HG02970 (cell line): ENCODE measurements around the gene RTP2.

Experiments used
- ATAC-seq: cut with Tn5 transposase; IDR thresholded peaks from one replicate; pipeline ENCODE4 v1.9.1; 2021; ENCODE audit warnings: mild to moderate bottlenecking, moderate library complexity, moderate number of reproducible peaks; ENCODE audit not compliant: unreplicated experiment, low FRiP score

The RTP2 gene

DNA sequence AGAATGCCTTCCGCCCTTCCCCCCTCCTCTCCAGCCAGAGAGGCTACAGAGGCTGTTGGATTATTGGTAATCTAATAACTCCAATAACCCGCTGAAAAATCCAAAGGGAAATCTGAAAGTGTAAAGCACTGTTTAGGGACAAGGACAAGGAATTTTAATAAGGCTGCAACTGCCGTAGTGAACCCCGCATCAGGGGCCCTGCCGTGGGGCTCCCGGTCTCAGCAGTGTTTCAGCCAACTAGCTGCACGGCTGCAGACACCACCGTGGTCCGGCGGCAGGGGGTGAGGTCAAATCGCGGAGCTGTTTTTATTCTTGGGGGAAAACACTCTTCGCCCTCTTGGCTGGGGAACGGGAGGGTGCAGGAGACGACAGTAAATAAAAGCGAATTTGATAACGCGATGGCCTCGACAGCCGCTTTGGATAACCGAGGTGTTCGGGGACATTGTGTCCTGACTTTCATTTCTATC, 36.8 kb upstream of the RTP2 start:
- ATAC-seq = no peak

DNA sequence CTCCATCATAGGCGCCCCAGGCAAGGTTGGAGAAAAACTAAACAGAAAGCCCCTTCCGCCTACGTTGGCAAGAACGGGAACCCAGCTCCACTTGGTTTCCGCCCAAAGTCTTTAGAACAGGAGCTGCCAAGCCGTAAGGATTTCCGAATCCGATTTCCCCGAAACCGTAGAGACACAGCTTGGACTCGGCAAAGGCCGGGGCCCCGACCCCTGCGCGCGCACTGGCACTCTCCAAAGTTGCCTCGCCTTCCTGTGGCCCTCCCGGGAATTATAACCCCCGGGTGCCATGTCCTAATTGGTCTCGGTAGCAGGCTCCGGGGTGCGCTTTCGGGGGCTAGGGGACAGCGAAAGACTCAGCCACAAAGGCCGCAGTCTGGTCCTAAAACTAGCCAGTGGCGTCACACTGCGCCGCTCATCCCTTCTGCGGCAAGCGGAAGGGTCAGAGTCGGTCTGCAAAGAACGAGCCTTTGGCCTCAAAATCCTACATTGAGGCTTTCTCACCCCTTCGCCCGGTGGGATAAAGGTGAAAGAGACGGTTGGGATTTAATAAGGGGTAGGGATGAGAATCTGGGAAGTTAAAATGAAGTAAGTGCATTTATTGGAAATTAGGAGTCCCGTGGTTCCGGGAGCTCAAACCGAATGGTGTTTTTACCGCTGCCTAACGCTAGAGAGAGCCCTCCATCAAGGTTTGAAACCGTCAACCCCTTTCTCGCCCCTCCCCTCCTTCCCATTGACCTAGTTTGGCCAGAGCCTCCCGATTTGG, 36.2 kb upstream of the RTP2 start:
- ATAC-seq = no peak

DNA sequence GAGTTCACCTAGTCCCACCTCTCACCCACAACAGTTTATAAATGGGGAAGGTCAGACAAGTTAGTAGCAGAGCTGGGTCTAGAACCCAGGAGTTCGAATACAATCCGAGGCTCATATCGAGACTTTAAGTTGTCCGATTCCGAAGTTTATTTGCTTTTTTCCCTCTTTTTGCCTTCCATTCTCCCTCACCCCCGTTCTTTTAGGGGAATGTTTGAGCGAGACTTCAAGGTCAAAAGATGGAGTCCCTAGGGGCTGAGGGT, 35.6 kb upstream of the RTP2 start:
- no peak for ATAC-seq

DNA sequence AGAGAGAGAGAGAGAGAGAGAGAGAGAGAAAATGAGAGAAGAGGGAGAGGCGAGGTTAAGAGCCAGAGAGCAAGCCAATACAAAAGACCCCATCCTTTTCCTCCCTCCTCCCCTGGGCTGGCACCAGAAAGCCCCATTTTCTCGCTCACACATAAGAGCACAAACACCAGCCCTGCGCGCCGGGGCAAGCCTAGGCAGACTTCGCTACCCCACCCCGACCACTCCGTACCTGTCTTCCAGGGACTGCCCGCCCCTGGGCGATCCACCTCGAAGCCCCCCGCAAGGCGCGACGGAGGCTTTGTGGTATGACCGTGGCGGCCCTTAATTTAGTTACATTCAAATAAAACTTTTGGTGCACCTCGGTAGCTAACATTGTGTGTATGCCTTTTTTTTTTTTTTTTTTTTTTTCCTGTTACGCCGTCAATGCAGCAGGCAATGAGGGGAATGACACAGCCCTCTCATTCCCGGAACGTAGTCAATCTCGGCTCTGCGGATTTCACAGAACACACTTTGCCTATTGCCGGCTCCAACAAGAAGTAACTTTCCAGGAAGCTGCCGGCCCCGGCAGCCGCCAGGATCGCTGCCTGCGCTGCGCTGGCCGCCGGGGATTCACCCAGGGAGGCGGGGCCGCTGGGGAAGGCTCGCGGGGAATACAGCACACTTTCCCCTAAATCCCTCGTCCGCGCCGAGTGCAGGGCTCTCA, 35.2 kb upstream of the RTP2 start:
- ATAC-seq = no peak

DNA sequence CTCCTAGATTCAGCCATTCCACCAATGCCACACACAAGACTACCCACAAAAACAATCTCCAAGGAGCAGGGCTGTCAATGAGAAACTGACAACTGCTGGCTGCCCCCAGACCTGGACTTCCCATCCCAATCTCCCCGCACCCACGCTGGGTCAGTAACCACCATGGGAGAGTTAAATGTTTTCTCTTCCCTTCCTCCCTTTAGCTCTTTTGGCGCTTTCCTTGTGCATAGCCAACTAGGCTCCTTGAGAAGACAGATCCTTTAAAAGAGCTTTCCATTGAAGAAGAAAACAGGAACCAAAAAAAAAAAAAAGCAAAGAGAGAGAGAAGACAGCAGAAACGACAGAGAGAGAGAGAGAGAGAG, 34.6 kb upstream of the RTP2 start:
- ATAC-seq = no peak

DNA sequence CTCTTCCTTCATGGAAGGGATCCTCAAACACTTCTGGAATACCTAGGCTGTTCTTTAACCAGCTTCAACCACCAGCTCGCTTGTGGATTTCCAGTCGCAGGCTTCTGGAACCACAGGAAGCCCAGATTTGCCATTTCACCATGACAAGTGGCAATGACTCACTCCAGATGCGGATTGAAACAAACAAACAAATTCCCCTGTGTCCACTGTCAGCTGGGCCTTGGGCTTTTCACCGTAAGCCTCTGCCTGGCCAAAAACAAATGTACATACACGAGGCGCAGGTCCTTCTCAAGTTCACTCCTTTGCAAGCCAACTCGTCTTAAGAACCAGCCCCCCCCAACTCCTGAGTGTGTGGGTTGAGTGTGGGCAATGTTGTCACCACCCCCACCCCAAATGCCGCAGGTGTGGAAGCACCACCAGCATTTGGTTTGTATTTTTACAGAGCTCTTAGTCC, 34.1 kb upstream of the RTP2 start:
- ATAC-seq = no peak

DNA sequence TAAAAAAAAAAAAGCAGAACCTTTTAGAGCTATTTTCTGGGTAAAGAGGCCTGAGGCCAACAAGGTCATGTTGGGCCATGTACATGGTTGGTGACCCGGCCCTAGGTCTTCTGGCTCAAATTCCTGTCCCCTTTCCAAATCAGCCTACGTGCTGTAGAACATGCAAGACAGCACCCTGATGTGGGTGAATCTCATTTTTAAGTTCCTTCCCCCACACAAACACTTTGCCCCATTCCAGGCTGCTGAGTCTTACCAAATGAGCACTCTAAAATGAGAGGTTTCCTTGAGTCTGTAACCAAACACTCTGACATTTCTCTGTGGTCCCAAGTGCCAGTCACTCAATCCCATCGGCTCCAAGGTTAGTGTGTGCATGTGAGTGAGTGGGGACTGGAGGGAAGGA, 33.5 kb upstream of the RTP2 start:
- ATAC-seq = no peak

DNA sequence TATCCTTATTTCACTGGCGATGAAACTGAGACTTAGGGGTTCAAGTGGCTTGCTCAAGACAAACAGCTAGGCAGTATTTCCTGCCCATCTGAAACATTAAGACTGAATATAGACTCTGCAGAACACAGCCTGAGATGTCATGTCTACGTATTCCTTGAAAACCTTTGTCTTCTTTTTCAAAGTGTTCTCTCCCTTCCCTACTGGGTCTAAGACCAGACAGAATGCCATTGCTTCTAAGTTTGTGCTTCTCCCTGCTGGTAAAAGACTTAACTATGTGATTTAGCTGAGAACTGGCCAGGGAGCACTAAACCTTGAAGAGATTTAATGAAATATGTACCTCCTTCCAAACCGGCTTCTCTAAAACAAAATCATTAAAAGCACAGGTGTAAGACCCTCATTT, 33.0 kb upstream of the RTP2 start:
- ATAC-seq = no peak

DNA sequence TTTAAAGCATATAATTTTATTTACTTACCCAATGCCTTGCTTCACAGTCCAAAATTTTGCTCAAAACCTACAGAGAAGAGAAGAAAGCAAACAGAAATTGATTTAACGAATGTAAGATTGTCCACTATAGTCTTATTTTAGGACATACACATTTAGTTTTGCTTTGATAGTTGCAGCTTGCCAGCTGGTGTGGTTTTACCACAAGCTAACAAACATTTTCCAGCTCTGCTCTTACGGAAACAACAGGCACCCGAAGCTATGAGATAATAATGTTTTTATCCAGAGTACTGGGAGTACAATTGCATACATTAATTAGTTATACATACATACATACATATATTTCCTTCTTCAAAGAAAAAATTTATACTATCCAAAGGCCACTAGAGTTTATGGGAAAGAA, 32.5 kb upstream of the RTP2 start:
- ATAC-seq = no peak

DNA sequence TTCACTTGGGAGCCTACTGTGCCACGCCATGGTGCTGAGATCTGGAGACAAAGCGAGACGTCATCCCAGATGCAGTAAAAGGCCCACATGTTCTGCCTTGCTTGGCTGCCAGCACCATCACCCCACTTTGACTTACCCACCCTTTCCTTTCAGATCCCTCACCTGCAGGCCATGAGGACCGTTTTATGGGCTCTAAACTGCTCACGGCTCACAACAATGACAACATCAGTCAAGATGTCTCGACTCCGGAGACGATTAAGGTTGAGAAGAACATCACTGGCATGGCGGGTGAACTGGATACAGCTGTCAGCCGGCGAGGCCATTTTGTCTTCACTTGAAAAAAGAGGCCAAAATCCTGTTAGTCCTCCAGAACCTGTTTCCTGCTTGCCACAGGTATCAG, 31.0 kb upstream of the RTP2 start:
- ATAC-seq = no peak

DNA sequence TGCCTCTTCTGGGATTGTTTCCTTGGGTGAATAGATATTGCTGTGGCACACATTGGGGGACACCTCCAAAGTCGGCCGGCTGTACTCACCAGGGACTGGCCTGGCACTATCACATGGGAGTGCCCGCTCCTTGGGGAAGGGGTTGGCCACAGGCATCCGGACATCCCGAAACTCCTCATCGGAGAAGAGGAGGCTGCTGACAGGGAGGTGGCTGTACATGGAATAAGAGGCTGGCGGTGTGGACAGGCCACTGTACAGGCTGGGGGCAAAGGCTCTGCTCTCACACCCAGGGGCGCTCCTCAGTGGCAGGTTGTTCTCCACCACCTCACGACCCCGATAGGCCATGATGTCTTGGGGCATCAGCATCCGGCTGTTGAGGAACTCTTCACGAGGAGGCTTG, 27.2 kb upstream of the RTP2 start:
- ATAC-seq = no peak

DNA sequence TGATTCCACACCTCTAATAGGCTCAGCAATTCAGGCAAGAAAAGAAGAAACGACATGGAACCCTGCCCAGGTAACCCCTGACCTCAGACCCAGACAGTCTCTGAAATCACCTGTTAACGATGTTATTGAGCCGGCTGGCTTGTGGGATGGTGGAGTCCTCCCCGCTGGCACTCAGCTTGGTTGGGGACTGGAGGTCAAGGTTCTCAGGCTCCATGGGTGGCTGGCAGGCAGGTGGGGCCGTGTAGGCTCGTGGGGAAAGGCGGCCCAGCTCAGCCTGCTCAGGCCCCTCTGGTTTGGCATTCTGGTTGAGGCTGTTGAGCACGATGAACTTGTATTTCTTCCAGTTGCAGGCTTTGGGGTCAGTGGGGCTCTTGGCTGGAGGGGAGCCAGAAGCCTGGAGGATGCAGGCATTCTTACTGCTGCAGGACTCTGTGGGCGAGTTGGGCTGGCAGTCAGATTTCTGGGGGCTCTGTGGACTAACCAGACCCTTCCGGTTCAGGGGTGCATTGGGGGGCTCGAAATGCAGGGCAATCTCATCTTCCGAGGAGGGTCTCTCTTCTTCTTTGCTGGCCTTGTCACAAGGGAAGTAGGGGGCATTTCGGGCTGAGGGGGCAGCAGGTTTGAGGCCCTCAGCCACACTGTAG, 26.7 kb upstream of the RTP2 start:
- ATAC-seq = no peak

DNA sequence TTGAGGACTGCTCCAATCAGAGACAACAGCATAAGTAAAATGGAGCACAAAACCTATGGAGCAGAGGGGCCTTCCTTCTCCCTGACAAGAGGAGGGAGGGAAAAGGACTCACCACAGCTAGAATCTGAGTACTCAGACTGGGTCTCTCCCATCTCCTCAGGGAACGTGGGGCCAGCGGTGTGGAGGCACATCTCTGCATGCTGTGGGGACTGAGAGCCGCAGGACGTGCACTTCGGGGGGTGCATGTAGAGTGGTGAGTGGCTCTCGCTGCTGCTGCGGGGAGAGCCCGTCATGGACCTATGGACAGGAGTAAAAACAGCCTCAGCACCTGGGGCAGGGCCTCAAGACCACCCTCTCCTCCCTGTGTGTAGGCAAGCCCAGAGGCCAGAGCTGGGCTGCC, 25.9 kb upstream of the RTP2 start:
- ATAC-seq = no peak

DNA sequence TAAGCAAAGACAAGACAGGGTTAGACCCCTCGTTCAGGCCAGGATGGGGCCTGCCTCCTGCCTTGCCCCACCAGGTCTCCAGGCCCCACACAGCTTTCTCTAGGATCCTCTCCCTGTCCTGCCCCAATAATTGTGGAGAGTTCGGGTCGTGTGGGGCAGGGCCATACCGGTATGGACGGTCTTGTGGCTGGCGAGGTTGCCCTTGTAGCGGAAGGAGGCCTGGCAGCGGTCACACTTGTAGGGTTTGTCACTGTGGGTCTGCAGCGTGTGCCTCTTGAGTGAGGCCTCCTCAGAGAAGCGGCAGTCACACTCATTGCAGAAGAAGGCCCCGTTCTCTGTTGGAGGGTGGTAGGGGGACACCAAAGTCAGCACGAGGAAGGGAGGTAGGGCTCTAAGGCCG, 24.2 kb upstream of the RTP2 start:
- ATAC-seq = no peak

DNA sequence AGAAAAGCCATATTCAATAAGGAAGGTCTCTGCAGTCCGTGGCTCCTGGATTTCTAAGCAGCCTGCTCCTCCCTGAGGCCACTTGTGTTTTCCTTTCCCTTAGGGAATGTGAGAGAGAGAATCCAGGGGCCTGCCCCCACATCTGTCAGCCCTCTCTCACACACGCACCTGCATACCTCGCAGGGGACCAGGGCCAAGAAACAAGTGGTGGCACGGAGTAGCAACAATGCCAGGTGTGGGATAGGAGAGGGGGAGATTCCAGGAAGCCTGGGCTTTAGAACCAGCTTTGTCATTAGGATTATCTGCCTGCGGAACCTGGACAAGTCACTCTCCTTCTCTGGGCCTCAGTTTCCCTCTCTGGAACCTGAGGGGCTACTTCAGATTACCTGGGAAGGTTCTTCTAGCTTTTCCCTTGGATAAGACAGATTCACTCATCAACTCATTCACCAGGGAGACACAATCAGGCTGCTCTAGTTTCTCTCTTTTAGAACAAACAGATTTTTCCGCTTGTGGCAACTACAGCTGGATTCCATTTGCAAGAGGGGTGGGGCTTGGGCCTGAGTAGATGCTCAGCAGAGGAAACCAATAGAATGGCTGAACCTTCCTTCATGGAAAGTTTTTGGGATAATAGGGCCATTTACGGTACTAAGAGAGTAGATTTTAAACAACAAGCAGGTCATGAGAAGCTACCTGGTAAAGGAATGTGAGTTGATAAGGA, 23.5 kb upstream of the RTP2 start:
- ATAC-seq = no peak

DNA sequence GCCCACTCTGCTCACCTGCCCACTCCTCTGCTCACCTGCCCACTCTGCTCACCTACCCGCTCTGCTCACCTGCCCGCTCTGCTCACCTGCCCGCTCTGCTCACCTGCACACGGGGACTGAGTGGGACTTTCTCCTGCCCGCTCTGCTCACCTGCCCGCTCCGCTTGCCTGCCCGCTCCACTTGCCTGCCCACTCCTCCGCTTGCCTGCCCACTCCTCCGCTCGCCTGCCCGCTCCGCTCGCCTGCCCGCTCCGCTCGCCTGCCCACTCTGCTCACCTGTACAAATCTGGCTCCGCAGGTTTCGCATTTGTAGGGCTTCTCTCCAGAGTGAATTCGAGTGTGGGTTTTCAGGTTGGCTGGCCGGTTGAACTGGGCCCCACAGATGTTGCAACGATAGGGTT, 22.9 kb upstream of the RTP2 start:
- no peak for ATAC-seq

DNA sequence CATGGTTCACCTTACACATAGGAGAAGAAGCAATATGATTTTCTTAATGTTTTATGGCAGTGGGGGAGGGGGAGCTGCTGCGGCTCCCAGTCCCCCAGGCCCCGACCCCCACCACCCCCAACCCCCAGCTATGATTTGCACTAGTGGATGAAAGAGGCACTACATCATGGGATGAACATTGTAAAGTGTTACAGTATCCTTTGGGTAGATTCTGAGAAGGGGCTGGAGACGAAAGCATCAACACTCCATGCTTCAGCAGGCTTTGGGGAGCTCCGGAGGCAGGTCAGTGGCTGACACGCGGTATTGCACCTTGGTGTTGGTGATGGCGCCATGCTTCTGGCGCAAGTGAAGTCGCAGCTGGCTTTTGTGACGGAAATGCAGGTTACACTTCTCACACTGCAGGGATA, 19.9 kb upstream of the RTP2 start:
- no peak for ATAC-seq

DNA sequence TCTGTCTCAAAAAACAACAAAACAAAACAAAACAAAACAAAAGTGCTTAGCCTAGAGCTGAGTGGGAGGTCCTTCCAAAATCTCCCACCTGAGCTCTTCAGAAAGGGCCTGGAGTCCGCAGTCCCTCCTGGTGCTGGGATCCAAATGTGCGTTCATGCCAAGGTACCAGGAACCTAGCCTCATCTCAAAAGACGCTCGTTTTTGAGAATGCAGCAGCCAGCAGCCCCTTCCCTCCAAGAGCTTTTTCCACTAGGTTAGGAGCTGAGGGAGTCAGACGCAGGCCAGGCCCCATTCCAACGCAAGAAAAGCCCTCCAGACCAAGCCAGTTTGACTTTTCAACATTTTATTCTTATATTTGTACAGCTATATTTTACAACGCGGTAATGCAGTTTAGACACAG, 18.7 kb upstream of the RTP2 start:
- ATAC-seq = no peak

DNA sequence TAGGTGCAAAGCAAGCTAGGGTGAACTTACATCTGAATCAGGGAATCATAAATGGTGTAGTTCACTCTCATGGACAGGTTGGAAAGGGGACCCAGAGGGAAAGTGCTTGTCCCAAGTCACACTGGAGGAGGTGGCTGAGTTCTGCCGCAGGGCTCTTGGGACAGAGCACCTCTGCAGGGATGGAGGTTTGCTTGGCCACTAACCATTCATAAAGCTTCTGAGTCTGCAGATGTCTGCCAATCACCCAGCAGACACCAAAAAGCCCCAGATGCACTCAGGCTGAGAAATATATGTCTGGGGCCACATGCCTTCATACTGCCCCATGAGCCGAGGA, 17.9 kb upstream of the RTP2 start:
- ATAC-seq = no peak

DNA sequence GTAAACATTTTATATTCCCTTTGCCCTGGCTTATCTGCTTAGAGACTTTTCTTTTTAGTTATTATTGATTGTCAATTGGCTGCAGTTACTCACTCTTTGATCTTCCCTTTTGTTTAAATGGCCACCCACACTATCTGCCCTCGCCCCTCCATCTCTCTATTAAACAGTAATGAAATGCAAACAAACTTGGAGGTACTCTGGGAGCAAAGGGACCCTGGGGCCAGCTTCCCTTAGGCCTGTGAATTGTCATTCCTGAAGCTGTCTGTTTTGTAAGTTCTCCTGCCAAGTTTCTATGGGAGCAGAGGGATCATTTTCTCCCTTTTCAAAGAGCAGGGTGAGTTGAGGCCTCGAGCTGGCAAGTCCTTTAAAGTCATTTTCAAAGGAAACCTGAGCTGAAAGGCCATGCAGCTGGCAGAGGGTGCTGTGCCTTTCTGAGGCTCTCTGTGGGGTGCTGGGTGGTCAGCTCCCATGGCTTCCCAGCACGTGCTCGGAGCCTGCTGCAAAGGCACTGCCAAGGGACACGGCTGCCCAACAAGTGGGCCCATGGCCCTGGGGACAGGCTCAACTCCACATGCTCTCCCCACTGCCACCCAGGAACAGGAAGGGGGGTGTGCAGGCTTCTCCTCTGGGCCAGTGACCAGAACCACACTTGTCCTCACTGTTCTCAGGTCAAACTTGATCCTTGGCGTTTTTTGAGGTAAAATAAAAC, 17.4 kb upstream of the RTP2 start:
- no peak for ATAC-seq

DNA sequence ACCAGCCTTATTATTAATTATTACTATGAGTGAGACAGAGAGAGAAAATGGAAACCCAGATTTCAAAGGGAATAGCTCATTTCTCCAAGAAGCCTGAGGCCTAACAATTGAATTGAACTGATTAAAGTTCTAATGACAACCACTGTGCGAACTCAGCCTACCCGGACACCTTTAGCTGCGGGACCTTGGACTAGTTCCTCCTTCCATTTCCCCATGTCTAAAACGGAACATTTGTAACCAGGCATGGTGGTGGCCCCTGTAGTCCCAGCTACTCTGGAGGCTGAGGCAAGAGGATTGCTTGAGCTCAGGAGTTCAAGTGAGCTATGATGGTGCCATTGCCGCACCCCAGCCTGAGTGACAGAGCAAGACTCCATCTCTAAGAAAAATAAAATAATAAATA, 16.4 kb upstream of the RTP2 start:
- ATAC-seq = no peak
